Retinal pigment epithelial cell (primary cell): Measurements from ENCODE around the gene MTR.

ENCODE experiments used
- DNase-seq: peaks from one replicate; pipeline ENCODE4 v3.0.0-alpha.2; 2010; ENCODE audit warnings: low read depth
- H3K4me3 ChIP-seq: 2 replicates; pipeline ENCODE4 v1.5.1; 2011; ENCODE audit warnings: mild to moderate bottlenecking, low read length, control low read depth, moderate library complexity
- CTCF ChIP-seq: conservative IDR thresholded peaks from 2 replicates; pipeline ENCODE4 v1.5.1; 2011; ENCODE audit warnings: low read depth, low read length, control low read depth, inconsistent platforms

The MTR gene

GRCh38 chr1:236860674-236861073 is 65.6 kb downstream of the MTR start:
- no peak for TF ChIP-seq CTCF
- DNase-seq = no peak

GRCh38 chr1:236861560-236862218 is 66.6 kb downstream of the MTR start:
- no peak for TF ChIP-seq CTCF
- DNase-seq = no peak

More at GRCh38 chr1:236860674-236861073, 65.6 kb downstream of the MTR start:
- no peak overlapping the region for H3K4me3 ChIP-seq

GRCh38 chr1:236862219-236862591 is 67.1 kb downstream of the MTR start:
- no peak for DNase-seq
- no peak overlapping the region for H3K4me3 ChIP-seq
- no peak for TF ChIP-seq CTCF

More at GRCh38 chr1:236861560-236862218, 66.6 kb downstream of the MTR start:
- no peak overlapping the region for H3K4me3 ChIP-seq

GRCh38 chr1:236862615-236863211 is 67.6 kb downstream of the MTR start:
- no peak overlapping the region for H3K4me3 ChIP-seq
- TF ChIP-seq CTCF = no peak
- DNase-seq = no peak

GRCh38 chr1:236864211-236864610 is 69.1 kb downstream of the MTR start:
- DNase-seq = no peak
- no peak for TF ChIP-seq CTCF
- H3K4me3 ChIP-seq = no peak overlapping the region

GRCh38 chr1:236864996-236865817 is 70.1 kb downstream of the MTR start:
- no peak overlapping the region for H3K4me3 ChIP-seq
- no peak for DNase-seq
- no peak for TF ChIP-seq CTCF
